B cell (primary cell): ENCODE results near the gene TGOLN2.

Experiments
- CTCF ChIP-seq: fragments of 200-600 bp; IDR thresholded peaks from one replicate; pipeline ENCODE4 v1.8.0; 2022; ENCODE audit warnings: antibody characterized with exemption, mild to moderate bottlenecking
- EZH2 ChIP-seq: IDR thresholded peaks from 2 replicates; pipeline ENCODE4 v1.6.1; 2012; ENCODE audit warnings: borderline replicate concordance, low read depth, mild to moderate bottlenecking, moderate library complexity, low read length; ENCODE audit not compliant: insufficient read depth, poor library complexity, severe bottlenecking

GRCh38 chr2:85377083-85377482 lies 49.3 kb upstream of the TGOLN2 start:
- TF ChIP-seq EZH2: no peak
- TF ChIP-seq CTCF: no peak
